LNCaP clone FGC (cell line): Measurements from ENCODE around the gene SYNM.
"Not testable (repeated sequence)": the region's sequence is repeated elsewhere in the genome, so short reads cannot be mapped to it uniquely, and the experiment has no call there.

Experiments used
- DNase-seq: peaks from one replicate; pipeline ENCODE4 v3.0.0-alpha.2; 2011; ENCODE audit warnings: low read depth
- H3K4me3 ChIP-seq: 2 replicates; pipeline ENCODE4 v1.5.1; 2011; ENCODE audit warnings: mild to moderate bottlenecking, low read depth, low read length, control low read depth
- CTCF ChIP-seq: IDR thresholded peaks from 2 replicates; pipeline ENCODE4 v1.5.1; 2012; ENCODE audit warnings: mild to moderate bottlenecking; ENCODE audit not compliant: control insufficient read depth, insufficient read depth; ENCODE audit errors: extremely low read depth

The SYNM gene

GRCh38 chr15:99108993-99109392, 4.1 kb downstream of the SYNM start:
- no peak for TF ChIP-seq CTCF
- DNase-seq, result no peak
- no peak overlapping the region for H3K4me3 ChIP-seq

- DNase-seq, result no peak
- H3K4me3 ChIP-seq, result no peak overlapping the region
- TF ChIP-seq CTCF, result no peak
Measured at GRCh38 chr15:99109555-99110021, 4.7 kb downstream of the SYNM start.

GRCh38 chr15:99110093-99110492, 5.2 kb downstream of the SYNM start:
- DNase-seq, result no peak
- no peak for TF ChIP-seq CTCF
- no peak overlapping the region for H3K4me3 ChIP-seq

- H3K4me3 ChIP-seq, result no peak overlapping the region
- no peak for TF ChIP-seq CTCF
- no peak for DNase-seq
Measured at GRCh38 chr15:99110581-99111320, 5.9 kb downstream of the SYNM start.

GRCh38 chr15:99111641-99112040, 6.8 kb downstream of the SYNM start:
- not testable (repeated sequence) for DNase-seq, H3K4me3 ChIP-seq

GRCh38 chr15:99113547-99114271, 8.8 kb downstream of the SYNM start:
- DNase-seq, result no peak
- no peak overlapping the region for H3K4me3 ChIP-seq
- no peak for TF ChIP-seq CTCF

- no peak for DNase-seq
- no peak overlapping the region for H3K4me3 ChIP-seq
- TF ChIP-seq CTCF, result no peak
Measured at GRCh38 chr15:99114511-99115299, 9.8 kb downstream of the SYNM start.
